C4-2B (cell line): Measurements from ENCODE around the gene ATN1.

Experiments
- ZFX ChIP-seq: fragments of 450-650 bp; IDR thresholded peaks from 2 replicates; pipeline ENCODE4 v1.6.1; 2017
- TF ChIP-seq, protein P1 (sequence below): fragments of 450-650 bp; conservative IDR thresholded peaks from 2 replicates; pipeline ENCODE4 v1.5.1; 2017; ENCODE audit warnings: mild to moderate bottlenecking

DNA sequence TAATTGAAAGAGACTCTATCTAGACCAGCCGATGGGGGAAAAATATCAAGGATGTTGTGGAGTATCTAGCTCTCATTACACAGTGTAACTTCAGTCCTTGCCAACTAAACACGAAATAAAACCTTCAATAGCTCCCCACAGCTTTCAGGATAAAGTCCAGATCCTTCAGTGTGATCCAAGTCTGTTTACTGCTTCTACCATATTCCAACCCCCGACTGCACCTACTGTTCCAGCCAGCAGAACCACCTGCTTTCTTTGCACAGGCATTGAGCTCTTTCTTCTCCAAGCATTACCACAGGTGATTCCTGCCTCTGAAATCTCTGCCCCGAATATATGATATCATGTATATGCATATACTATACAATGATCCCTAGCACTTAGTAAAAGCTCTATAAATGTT, 25.3 kb upstream of the ATN1 start:
- TF ChIP-seq, protein P1, sequence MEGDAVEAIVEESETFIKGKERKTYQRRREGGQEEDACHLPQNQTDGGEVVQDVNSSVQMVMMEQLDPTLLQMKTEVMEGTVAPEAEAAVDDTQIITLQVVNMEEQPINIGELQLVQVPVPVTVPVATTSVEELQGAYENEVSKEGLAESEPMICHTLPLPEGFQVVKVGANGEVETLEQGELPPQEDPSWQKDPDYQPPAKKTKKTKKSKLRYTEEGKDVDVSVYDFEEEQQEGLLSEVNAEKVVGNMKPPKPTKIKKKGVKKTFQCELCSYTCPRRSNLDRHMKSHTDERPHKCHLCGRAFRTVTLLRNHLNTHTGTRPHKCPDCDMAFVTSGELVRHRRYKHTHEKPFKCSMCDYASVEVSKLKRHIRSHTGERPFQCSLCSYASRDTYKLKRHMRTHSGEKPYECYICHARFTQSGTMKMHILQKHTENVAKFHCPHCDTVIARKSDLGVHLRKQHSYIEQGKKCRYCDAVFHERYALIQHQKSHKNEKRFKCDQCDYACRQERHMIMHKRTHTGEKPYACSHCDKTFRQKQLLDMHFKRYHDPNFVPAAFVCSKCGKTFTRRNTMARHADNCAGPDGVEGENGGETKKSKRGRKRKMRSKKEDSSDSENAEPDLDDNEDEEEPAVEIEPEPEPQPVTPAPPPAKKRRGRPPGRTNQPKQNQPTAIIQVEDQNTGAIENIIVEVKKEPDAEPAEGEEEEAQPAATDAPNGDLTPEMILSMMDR: no peak
- TF ChIP-seq ZFX: no peak
